Nephron progenitor cell (in vitro differentiated cells): Measurements from ENCODE around the gene GOT1.
A peak's percentile ranks its signal among the peaks of the same experiment; 100 is the strongest.

Source experiments
- DNase-seq: peaks from one replicate; pipeline ENCODE4 v3.0.0; 2021
- H3K27ac Mint-ChIP-seq: 2 replicates; pipeline ENCODE4 v1.8.0; 2021; ENCODE audit warnings: mild to moderate bottlenecking, moderate library complexity, mixed read lengths
- H3K27me3 Mint-ChIP-seq: 2 replicates; pipeline ENCODE4 v1.8.0; 2021; ENCODE audit warnings: mild to moderate bottlenecking, low read depth, mixed read lengths; ENCODE audit not compliant: poor library complexity
- H3K36me3 Mint-ChIP-seq: 2 replicates; pipeline ENCODE4 v1.8.0; 2021; ENCODE audit warnings: low read depth, mixed read lengths
- H3K4me1 Mint-ChIP-seq: 2 replicates; pipeline ENCODE4 v1.8.0; 2021; ENCODE audit warnings: mixed read lengths
- H3K4me3 Mint-ChIP-seq: 2 replicates; pipeline ENCODE4 v1.8.0; 2021; ENCODE audit warnings: mild to moderate bottlenecking, moderate library complexity, mixed read lengths
- H3K9me3 Mint-ChIP-seq: 2 replicates; pipeline ENCODE4 v1.8.0; 2021; ENCODE audit warnings: mild to moderate bottlenecking, moderate library complexity, mixed read lengths
- TF ChIP-seq, protein P1 (sequence below): fragments of 200-600 bp; sonication (generic); IDR thresholded peaks from 2 replicates; pipeline ENCODE4 v1.5.0; 2021; ENCODE audit warnings: antibody characterized with exemption

The GOT1 gene

DNA sequence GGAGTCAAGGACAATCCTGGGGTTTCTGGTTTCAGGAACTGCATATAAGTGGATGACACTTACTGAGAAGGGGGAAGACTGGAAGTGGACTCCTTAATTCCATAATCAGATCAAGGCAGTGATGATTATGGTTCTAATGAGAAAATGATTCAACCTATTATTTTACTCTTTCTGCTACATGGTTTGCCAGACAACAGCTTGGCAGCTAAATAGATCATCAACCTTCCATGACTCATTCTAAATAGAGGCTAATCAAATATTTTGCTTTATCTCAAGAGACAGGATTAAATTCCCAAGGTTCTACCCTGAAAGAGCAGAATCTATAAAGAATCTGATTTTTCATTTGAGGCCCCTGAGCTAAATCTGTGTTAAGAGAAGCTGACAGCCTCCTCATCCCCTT lies 55.0 kb downstream of the GOT1 start:
- Mint-ChIP-seq H3K27me3 (peaks cover 44% of the 10 kb centered on the region), H3K36me3 (no peaks in the 10 kb centered on the region), H3K27ac (no peak overlapping the region), H3K4me3 (no peak overlapping the region), H3K9me3 (no peaks in the 10 kb centered on the region), H3K4me1 (no peaks in the 10 kb centered on the region)
- no peak for DNase-seq
- TF ChIP-seq, protein P1, sequence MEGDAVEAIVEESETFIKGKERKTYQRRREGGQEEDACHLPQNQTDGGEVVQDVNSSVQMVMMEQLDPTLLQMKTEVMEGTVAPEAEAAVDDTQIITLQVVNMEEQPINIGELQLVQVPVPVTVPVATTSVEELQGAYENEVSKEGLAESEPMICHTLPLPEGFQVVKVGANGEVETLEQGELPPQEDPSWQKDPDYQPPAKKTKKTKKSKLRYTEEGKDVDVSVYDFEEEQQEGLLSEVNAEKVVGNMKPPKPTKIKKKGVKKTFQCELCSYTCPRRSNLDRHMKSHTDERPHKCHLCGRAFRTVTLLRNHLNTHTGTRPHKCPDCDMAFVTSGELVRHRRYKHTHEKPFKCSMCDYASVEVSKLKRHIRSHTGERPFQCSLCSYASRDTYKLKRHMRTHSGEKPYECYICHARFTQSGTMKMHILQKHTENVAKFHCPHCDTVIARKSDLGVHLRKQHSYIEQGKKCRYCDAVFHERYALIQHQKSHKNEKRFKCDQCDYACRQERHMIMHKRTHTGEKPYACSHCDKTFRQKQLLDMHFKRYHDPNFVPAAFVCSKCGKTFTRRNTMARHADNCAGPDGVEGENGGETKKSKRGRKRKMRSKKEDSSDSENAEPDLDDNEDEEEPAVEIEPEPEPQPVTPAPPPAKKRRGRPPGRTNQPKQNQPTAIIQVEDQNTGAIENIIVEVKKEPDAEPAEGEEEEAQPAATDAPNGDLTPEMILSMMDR = no peak

DNA sequence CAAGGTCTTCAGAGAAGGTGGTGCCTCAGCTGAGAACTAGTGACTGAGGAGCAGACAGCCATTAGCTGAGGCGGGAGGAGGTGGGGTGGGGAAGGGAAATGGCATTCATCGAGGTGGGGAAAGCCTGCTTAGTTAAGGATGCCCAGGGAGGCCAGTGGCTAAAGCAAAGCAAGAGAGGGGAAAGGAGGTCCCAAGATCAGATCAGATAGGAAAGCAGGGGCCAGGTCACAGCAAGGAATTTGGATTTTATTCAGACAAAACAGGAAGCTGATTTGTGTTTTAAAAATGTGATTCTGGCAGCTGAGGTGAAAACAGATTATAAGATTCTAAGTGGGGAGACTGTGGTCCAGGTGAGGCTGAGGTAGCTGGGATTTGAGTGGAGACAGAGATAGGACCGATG lies 55.5 kb downstream of the GOT1 start:
- no peaks in the 10 kb centered on the region for H3K36me3 Mint-ChIP-seq
- H3K9me3 Mint-ChIP-seq = no peaks in the 10 kb centered on the region
- TF ChIP-seq, protein P1 = no peak
- H3K4me3 Mint-ChIP-seq = no peak overlapping the region
- no peak overlapping the region for H3K27ac Mint-ChIP-seq
- no peak for DNase-seq
- peaks cover 44% of the 10 kb centered on the region for H3K27me3 Mint-ChIP-seq
- no peaks in the 10 kb centered on the region for H3K4me1 Mint-ChIP-seq

DNA sequence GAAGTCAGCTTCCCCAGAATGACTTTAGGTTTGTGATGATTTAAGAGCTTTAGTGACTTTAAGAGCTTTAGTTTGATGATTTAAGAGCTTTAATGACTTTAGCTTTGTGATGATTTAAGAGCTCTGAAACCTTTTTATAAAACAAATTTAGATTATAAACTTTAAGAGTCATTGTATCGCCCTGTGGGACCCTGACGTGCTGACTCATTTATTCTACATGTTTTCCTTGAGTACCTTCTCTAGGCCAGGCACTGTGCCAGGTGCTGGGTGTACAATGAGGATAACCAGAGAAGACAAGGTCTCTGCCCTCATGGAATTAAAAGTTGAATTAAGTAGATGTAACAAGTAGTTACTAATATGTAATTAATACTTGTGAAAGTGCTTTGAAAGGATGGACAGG lies 55.9 kb downstream of the GOT1 start:
- TF ChIP-seq, protein P1 = no peak
- Mint-ChIP-seq H3K27ac (no peak overlapping the region), H3K4me1 (no peaks in the 10 kb centered on the region), H3K27me3 (peaks cover 44% of the 10 kb centered on the region), H3K36me3 (no peaks in the 10 kb centered on the region), H3K4me3 (no peak overlapping the region), H3K9me3 (no peaks in the 10 kb centered on the region)
- DNase-seq = no peak

DNA sequence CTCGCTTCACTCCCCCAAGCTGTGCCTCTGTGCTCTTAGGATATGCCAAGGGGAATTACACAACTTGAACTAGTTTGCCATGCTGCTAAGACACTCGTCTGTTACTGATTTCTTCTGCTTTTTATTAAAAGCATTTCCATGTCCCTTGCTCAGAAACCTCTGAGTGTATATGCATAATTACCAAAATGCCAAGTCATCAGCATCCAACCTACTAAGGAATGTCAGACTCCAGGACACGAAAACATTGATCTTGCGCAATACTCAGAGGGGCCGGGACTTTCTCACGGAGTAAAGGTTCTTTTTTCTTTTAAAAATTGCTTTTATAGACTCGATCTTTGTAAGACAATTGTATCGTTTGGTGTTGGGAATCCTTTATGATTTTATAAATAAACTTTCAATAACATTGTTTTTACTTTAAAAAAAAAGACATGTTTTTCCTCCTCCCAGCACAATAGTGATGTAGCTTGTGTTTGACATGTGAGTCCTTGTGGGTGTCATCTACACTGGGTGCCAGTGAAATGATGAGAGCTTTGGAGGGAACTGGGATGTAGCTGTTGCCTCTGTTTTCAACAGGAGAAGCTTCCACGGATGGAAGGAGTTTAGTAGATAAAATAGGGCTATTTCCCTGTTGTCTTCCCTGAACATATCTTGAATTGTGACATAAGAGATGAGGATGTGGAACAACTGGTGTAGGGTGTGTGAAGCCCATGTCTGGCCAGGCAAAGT lies 57.7 kb downstream of the GOT1 start:
- Mint-ChIP-seq H3K36me3 (no peaks in the 10 kb centered on the region), H3K27me3 (peaks cover 39% of the 10 kb centered on the region), H3K4me3 (no peak overlapping the region), H3K9me3 (no peaks in the 10 kb centered on the region), H3K27ac (no peak overlapping the region), H3K4me1 (no peaks in the 10 kb centered on the region)
- no peak for DNase-seq
- TF ChIP-seq, protein P1 = no peak

DNA sequence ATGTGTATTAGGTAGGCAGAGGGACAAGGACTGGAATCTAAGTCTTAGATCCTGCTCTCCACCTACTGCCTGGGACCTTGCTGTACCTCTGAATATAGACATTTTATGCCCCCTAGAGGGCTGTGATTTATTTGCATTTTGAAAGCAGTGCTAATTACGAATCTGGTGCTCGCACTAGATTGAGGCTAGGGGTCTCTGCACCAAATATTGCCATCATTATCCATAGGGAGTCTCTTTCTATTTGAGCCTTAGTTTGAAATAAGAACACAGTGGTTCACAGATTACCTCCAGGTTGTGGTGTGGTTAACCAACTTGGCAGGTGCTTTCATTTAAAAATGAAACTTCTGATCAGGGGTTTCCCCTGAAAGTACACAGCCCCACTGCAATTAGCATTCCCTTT lies 59.4 kb downstream of the GOT1 start:
- Mint-ChIP-seq H3K9me3 (no peaks in the 10 kb centered on the region), H3K4me3 (no peak overlapping the region), H3K27ac (no peak overlapping the region), H3K36me3 (no peaks in the 10 kb centered on the region), H3K27me3 (peaks cover 47% of the 10 kb centered on the region), H3K4me1 (no peaks in the 10 kb centered on the region)
- no peak for DNase-seq
- TF ChIP-seq, protein P1 = peak; percentile 17

DNA sequence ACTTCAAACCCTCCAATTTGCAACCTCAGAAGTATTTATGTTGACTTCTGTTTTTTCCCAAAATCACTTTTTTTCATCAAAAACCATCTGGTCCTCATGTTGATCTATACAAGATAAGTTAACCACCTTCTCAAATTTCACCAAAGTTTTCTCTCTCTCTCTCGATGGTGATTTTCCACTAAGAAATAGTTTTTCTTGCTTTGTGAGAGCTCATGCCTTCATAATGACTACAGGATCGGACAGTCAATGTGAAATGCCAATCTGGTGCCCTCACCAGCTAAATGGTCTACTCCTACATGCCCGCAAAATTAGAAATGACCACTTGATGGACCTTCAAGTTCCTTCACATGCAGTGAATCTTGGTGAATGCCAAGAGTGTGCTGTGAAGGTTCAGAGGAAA lies 60.9 kb downstream of the GOT1 start:
- TF ChIP-seq, protein P1 = no peak
- H3K9me3 Mint-ChIP-seq = no peaks in the 10 kb centered on the region
- no peak overlapping the region for H3K27ac Mint-ChIP-seq
- no peaks in the 10 kb centered on the region for H3K4me1 Mint-ChIP-seq
- no peak for DNase-seq
- H3K4me3 Mint-ChIP-seq = no peak overlapping the region
- H3K36me3 Mint-ChIP-seq = no peaks in the 10 kb centered on the region
- H3K27me3 Mint-ChIP-seq = peaks cover 53% of the 10 kb centered on the region
